ENCODE results near the gene NME2.
"Not testable (repeated sequence)": the region's sequence is repeated elsewhere in the genome, so short reads cannot be mapped to it uniquely, and the experiment has no call there.

NME2 gene

GRCh38 chr17:51153210-51154072 lies 12.8 kb upstream of the NME2 start, which contains the start of gene NME1:
NME1 (plus strand) TSS chr17:51153559; CDS start chr17:51155655, 2,096 bp downstream.
- peak; percentile 94 for DNase-seq (ENCODE audit: low read depth)

- DNase-seq (ENCODE audit: low read depth) = no peak
These were observed 12.0 kb upstream of the NME2 start for GRCh38 chr17:51154176-51154575.

GRCh38 chr17:51155416-51155815 lies 10.8 kb upstream of the NME2 start:
- DNase-seq (ENCODE audit: low read depth) = no peak

GRCh38 chr17:51159604-51160003 lies 6.6 kb upstream of the NME2 start:
- DNase-seq (ENCODE audit: low read depth) = no peak

- DNase-seq (ENCODE audit: low read depth) = no peak
These were observed 4.7 kb upstream of the NME2 start for GRCh38 chr17:51161541-51161940.

DNA sequence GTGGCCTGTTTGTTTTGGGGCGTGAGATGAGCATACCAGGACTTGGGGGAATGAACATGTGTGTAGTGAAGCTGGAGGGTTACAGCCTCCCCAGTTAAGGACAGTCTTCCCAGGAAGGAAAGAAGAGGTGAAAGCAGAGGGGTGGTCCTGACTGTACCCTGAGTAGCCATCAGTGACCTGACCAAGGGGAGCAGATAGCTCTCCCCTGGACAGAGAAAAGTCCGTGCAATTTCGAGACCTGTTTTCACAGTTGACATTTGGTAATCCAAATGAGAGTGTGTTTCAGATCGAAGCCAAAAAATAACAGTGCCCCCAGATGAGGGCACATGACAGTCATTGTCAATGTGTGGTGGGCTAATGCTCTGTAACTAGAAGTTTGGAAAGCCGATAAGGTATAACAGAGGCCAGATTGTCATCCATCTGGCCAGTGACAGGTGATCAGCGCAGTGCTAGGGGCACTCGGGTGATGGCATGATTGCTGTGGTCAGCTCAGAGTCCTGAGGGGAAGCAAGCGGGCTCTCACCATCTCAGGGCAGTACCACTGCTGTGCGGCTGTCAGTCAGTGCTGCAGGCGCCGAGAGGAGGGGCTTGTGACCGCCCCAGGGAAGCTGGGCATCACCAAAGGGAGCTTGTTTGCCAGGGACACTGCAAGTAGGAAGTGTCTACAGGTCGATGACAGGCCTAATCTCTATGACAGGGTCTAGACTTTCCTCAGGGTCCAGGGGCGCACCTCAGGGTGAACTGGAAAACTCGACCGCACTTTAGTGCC lies 1.1 kb upstream of the NME2 start:
- DNase-seq (ENCODE audit: low read depth) = no peak

GRCh38 chr17:51165680-51166197 lies 472 bp upstream of the NME2 start:
- no peak for DNase-seq (ENCODE audit: low read depth)

GRCh38 chr17:51166987-51167931 lies 1.0 kb downstream of the NME2 start:
- DNase-seq (ENCODE audit: low read depth) = peak; percentile 62

GRCh38 chr17:51169340-51169739 lies 3.1 kb downstream of the NME2 start:
- no peak for DNase-seq (ENCODE audit: low read depth)

- no peak for DNase-seq (ENCODE audit: low read depth)
These were observed 4.5 kb downstream of the NME2 start for GRCh38 chr17:51170736-51171135.

DNA sequence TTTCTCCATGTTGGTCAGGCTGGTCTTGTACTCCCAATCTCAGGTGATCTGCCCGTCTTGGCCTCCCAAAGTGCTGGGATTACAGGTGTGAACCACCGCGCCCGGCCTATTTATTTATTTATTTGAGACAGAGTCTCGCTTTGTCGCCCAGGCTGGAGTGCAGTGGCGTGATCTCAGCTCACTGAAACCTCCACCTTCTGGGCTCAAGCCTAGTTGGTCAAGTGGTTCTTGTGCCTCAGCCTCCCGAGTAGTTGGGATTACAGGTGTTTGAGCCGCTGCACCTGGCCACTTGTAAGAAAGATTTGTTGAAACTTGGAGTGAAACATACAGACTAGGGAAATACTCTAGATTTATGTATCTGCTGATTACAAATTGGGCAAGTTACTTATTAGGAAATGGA lies 5.8 kb downstream of the NME2 start:
- DNase-seq (ENCODE audit: low read depth) = not testable (repeated sequence)

DNA sequence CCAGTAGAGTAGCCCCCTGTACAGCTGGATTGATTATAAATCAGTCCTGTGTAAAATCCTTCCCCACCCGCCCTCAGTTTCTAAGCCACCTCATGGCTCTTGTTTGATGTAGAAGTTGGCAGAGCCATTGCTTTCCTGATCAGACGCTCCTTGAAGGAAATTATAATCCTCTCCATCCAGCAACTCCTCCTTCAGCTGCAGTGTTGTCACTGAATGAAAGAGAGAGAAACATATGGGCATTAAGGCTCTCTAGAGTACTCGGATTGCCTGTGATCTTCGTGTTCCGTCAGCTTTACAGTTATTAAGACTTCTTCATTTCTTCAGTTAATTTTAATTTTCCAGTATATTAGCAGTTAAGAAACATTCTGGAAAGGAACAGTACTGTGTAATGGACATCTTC lies 14.3 kb downstream of the NME2 start:
- DNase-seq (ENCODE audit: low read depth) = no peak

- no peak for DNase-seq (ENCODE audit: low read depth)
These were observed 17.9 kb downstream of the NME2 start for GRCh38 chr17:51184124-51184523.

DNA sequence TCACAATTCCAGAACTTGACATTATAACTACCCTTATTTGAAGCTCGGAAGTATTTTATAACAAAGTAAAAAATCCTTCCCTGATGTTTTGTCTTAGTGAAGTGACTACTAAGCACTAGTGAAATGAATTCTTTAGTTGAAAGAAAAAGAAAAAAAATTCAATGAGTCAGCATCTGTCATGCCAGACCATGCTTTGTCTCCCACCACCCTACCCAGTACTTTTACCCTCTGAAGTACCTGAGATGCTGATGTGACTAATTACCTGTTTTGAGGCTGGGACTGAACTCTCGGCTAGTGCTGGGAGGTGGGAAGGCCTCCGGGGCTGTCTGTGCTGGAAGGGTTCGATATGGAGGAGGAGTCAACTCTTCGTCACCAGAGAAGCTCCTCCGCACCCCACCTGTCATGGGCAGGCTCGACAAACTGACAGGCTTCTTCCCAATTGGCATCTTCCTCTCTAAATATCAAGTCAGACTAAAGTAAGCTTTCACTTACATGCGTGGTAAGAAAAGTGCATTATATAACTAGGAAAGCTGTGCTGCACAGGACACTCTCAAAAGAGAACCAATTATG lies 19.6 kb downstream of the NME2 start:
- DNase-seq (ENCODE audit: low read depth) = no peak

GRCh38 chr17:51188271-51188833 lies 22.1 kb downstream of the NME2 start:
- no peak for DNase-seq (ENCODE audit: low read depth)

- no peak for DNase-seq (ENCODE audit: low read depth)
These were observed 23.0 kb downstream of the NME2 start for GRCh38 chr17:51189162-51189561.

DNA sequence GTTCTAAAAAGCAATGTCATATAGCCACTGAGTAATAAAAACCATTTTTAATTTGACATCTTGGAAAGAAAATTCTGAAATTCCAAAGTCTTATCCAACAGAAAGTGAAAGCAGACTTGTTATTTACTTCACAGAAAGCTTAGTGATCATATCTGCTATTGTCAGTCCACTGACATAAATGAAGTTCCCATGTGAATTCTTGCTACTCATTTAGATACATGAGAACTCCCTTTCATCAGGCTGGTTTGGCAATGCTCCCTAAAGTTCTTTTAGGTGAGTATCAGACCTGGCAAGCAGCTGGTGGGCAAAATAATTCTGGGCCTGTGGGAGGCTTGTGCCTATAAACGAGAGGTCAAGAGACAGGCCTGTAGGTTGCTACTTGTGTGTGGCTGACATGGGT lies 23.4 kb downstream of the NME2 start:
- no peak for DNase-seq (ENCODE audit: low read depth)

- DNase-seq (ENCODE audit: low read depth) = no peak
These were observed 25.7 kb downstream of the NME2 start for GRCh38 chr17:51191895-51192294.

- DNase-seq (ENCODE audit: low read depth) = no peak
These were observed 31.5 kb downstream of the NME2 start for GRCh38 chr17:51197754-51198153.

- DNase-seq (ENCODE audit: low read depth) = no peak
These were observed 34.1 kb downstream of the NME2 start for GRCh38 chr17:51200295-51200694.

- DNase-seq (ENCODE audit: low read depth) = no peak
These were observed 34.6 kb downstream of the NME2 start for GRCh38 chr17:51200846-51201245.

All from stimulated activated CD8-positive, alpha-beta memory T cell treated with anti-CD3 and anti-CD28 coated beads, Interleukin-7, amount 100 ng/mL, for 24 hours (primary cell).